Measurements from ENCODE around the gene CYP39A1. TPM values are rescaled to one million over a fixed set of nuclear protein-coding genes. Genes with fewer than 3 reads are reported as not detected.

CYP39A1 gene, protein sequence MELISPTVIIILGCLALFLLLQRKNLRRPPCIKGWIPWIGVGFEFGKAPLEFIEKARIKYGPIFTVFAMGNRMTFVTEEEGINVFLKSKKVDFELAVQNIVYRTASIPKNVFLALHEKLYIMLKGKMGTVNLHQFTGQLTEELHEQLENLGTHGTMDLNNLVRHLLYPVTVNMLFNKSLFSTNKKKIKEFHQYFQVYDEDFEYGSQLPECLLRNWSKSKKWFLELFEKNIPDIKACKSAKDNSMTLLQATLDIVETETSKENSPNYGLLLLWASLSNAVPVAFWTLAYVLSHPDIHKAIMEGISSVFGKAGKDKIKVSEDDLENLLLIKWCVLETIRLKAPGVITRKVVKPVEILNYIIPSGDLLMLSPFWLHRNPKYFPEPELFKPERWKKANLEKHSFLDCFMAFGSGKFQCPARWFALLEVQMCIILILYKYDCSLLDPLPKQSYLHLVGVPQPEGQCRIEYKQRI
- 9.1 and 10.6 TPM in 2 replicates for total RNA-seq (2014; rRNA removed; shearing (Covaris generic))
- 2.1 and 4.4 TPM in 2 replicates for polyA plus RNA-seq (2014; cell fraction: nucleus; rRNA removed)

- peak; percentile 80 for DNase-seq (ENCODE audit: extremely low read depth, low read depth)
These were observed at the start of gene CYP39A1, which contains the start of gene SLC25A27 for GRCh38 chr6:46652603-46653438. CYP39A1 (minus strand) TSS chr6:46652818; CDS start chr6:46652582, 236 bp downstream. SLC25A27 (plus strand) TSS chr6:46652975; CDS start chr6:46653193, 218 bp downstream.

DNA sequence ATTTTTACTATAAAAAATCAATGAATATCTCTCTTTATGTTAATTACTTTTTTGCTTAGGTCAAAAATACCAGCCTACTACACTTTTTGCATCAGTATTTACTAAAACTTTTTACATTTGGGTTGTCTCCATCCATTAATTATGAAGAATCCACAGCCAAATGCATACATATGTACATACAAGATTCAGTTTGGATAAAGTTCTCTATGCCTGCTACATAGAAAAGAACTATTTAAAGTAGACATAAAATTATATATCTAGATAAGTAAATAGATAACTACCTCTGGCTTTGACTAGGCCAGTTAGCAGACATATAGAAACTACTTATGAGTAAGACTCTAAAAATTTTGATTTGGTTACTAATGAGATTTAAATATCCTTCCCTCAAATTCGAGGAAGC, 47.4 kb upstream of the CYP39A1 start:
- no peak for DNase-seq (ENCODE audit: extremely low read depth, low read depth)

GRCh38 chr6:46690911-46691451, 38.4 kb upstream of the CYP39A1 start:
- DNase-seq (ENCODE audit: extremely low read depth, low read depth) = no peak

DNA sequence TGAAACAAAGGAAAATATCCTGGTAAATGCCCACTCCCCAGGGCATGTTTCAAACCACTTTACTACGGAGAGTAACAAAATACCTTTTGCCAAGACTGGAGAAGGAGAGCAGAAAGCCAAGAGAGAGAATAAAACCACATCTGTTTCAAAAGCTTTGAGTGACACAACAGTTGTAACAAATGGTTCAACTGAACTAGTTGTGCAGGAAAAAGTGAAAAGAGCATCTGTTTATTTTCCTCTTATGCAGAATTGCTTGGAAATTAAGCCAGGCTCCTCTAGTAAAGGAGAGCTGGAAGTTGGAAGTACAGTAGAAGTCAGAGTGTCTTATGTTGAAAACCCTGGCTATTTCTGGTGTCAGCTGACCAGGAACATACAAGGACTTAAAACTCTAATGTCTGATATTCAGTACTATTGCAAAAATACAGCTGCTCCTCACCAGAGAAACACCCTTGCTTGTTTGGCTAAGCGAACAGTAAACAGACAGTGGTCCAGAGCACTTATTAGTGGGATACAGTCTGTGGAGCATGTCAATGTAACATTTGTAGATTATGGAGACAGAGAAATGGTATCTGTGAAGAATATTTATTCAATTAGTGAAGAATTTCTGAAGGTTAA, 37.6 kb upstream of the CYP39A1 start:
- DNase-seq (ENCODE audit: extremely low read depth, low read depth) = no peak

DNA sequence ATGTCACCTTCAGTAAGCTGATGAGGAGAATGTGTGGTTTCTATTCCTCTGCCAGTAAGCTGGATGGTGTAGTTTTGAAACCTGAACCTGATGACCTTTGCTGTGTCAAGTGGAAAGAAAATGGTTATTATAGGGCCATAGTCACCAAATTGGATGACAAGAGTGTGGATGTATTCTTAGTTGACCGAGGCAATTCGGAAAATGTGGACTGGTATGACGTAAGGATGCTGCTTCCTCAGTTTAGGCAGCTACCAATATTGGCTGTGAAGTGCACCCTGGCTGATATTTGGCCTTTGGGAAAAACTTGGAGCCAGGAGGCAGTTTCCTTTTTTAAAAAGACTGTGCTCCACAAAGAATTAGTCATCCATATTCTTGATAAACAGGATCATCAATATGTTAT, 37.0 kb upstream of the CYP39A1 start:
- DNase-seq (ENCODE audit: extremely low read depth, low read depth) = no peak

- DNase-seq (ENCODE audit: extremely low read depth, low read depth) = no peak
These were observed 36.3 kb upstream of the CYP39A1 start for GRCh38 chr6:46688966-46689335.

- no peak for DNase-seq (ENCODE audit: extremely low read depth, low read depth)
These were observed 35.7 kb upstream of the CYP39A1 start for GRCh38 chr6:46688117-46688965.

- DNase-seq (ENCODE audit: extremely low read depth, low read depth) = no peak
These were observed 35.0 kb upstream of the CYP39A1 start, which contains the start of gene TDRD6 for GRCh38 chr6:46687619-46688097. TDRD6 (plus strand) TSS chr6:46687885; CDS start chr6:46688129, 244 bp downstream.

DNA sequence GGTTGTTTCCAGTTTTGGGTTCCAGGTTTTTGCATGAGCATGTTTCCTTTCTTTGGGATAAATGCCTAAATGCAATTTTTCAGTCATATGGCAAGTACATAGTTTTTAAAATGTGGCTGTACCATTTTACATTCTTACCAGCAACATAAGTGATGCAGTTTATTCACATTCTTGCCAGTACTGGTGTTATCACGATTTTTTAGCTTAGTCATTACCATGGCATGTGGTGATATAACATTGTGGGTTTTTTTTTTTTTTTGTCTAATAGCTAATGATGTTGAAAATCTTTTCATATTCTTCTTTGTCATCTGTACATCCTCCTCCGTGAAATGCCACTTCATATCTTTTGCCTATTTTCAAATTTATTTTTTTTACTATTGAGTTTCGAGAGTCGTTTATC, 32.2 kb upstream of the CYP39A1 start:
- DNase-seq (ENCODE audit: extremely low read depth, low read depth) = no peak

- no peak for DNase-seq (ENCODE audit: extremely low read depth, low read depth)
These were observed 24.7 kb upstream of the CYP39A1 start for GRCh38 chr6:46677314-46677654.

GRCh38 chr6:46676604-46677313, 24.1 kb upstream of the CYP39A1 start:
- no peak for DNase-seq (ENCODE audit: extremely low read depth, low read depth)

DNA sequence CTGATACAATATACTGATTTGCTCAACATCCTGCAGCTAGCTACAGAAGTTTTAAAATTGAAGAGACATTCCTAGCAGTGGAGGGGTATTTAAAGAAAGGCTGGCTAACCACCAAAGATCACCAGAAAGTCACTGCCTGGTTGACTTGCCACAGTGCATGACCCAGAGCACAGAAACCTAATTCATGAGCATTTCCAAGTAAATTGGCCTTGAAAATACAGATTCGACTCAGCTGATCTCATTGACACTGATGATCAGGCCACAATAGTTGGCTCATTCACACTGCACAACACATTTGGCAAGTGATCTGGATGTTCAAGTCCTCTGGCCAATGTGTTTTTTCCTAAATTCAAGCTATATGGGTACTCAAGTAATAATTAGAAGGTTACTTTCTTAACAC, 21.8 kb upstream of the CYP39A1 start:
- no peak for DNase-seq (ENCODE audit: extremely low read depth, low read depth)

GRCh38 chr6:46667377-46667776, 14.8 kb upstream of the CYP39A1 start:
- no peak for DNase-seq (ENCODE audit: extremely low read depth, low read depth)

GRCh38 chr6:46661483-46661882, 8.9 kb upstream of the CYP39A1 start:
- DNase-seq (ENCODE audit: extremely low read depth, low read depth) = no peak

DNA sequence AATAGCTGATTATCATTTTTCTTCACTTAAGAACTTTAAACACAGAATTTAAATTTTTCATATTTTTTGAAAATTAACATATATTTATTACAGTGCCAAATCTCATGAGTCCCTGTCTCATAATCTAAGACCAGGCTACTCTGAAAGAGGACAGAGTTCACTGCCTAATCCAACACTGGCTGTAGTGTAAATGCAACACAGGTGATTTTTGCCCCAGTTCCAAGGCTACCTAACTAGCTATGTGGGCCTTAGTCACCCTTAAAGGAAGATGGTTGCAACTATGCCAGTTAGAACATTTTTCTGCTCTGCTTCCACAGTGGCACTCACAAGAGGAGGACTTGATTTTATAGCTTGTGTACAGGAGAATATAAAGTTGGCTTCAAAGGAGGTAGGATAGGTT, 5.0 kb upstream of the CYP39A1 start:
- DNase-seq (ENCODE audit: extremely low read depth, low read depth) = no peak

DNA sequence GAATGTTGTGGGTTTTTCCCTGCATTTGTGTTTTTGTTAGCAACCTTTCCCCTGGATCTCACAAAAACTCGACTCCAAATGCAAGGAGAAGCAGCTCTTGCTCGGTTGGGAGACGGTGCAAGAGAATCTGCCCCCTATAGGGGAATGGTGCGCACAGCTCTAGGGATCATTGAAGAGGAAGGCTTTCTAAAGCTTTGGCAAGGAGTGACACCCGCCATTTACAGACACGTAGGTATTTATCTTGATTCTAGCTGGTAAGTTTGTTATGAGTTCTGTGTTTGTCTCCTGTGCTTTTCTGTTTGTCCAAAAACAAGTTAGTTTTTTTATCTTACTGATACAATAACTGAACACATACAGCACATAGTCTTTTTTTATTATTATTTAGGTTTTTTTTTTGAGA, 3.2 kb upstream of the CYP39A1 start:
- DNase-seq (ENCODE audit: extremely low read depth, low read depth) = no peak

DNA sequence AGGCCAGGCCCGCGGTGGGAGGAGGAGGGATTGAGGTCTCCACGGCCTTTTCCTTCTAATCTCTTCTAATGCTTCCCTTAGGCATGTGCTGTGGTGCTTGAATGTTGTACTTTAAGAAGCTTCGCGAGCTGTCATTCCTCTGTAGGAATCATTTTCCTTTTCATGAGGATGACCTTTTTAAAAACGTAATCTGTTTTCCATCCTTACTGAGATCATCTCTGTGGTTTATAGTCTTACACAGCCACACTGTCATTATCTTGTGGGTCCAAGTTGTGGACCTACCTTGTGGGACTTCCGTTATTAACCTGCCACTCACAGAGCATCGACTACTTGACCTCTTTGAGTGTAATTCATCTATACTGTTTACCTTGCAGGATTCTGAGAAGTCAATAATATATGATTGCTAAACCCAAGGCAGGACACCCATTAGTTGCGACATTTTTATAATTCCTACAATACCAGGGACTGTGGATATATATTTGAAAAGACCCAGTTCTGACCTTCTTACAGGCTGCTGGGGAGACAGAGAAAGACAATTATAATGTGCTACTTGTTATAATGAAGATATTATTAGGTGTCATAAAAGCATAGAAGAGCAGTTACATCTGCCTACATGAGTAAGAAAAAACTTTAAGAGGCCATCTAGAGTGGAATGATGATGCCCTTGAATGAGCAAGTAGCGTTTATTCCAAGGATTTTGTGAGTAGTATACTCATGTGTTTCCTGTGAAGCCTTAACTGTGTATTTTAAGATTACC, 999 bp upstream of the CYP39A1 start:
- no peak for DNase-seq (ENCODE audit: extremely low read depth, low read depth)

- no peak for DNase-seq (ENCODE audit: extremely low read depth, low read depth)
These were observed 401 bp downstream of the CYP39A1 start for GRCh38 chr6:46652232-46652602.
